KMS-11 (cell line): Measurements from ENCODE around the gene DCAF15.

ENCODE experiments used
- H2AFZ ChIP-seq: fragments of 200-600 bp; sonication (generic); 2 replicates; pipeline ENCODE4 v1.6.1; 2016; ENCODE audit warnings: antibody characterized with exemption, mixed run types, low read depth
- H3K27ac ChIP-seq: fragments of 200-600 bp; sonication (generic); 2 replicates; pipeline ENCODE4 v1.6.1; 2016; ENCODE audit warnings: mild to moderate bottlenecking, mixed run types
- H3K27me3 ChIP-seq: fragments of 200-600 bp; sonication (generic); 2 replicates; pipeline ENCODE4 v1.6.1; 2017; ENCODE audit warnings: mild to moderate bottlenecking, low read depth, mixed run types, moderate library complexity; ENCODE audit not compliant: insufficient read depth
- H3K36me3 ChIP-seq: fragments of 200-600 bp; sonication (generic); 2 replicates; pipeline ENCODE4 v1.6.1; 2017; ENCODE audit warnings: mild to moderate bottlenecking, mixed run types; ENCODE audit not compliant: insufficient read depth
- H3K4me1 ChIP-seq: fragments of 200-600 bp; sonication (generic); 2 replicates; pipeline ENCODE4 v1.6.1; 2016; ENCODE audit warnings: mild to moderate bottlenecking, low read depth, mixed run types; ENCODE audit not compliant: poor library complexity, severe bottlenecking
- H3K4me2 ChIP-seq: fragments of 200-600 bp; sonication (generic); 2 replicates; pipeline ENCODE4 v1.7.0; 2016; ENCODE audit warnings: mild to moderate bottlenecking, mixed run types
- H3K4me3 ChIP-seq: fragments of 200-600 bp; sonication (generic); IDR thresholded peaks from 2 replicates; pipeline ENCODE4 v1.6.1; 2017; ENCODE audit warnings: low read depth, low read length, mixed read lengths; ENCODE audit not compliant: insufficient read depth
- H3K79me2 ChIP-seq: fragments of 200-600 bp; sonication (generic); 2 replicates; pipeline ENCODE4 v1.6.1; 2016; ENCODE audit warnings: low read depth, mixed run types; ENCODE audit not compliant: insufficient read depth
- H3K9ac ChIP-seq: fragments of 200-600 bp; sonication (generic); 2 replicates; pipeline ENCODE4 v1.6.1; 2016; ENCODE audit warnings: mild to moderate bottlenecking, mixed run types
- H4K20me1 ChIP-seq: fragments of 200-600 bp; sonication (generic); 2 replicates; pipeline ENCODE4 v1.6.1; 2016; ENCODE audit warnings: mild to moderate bottlenecking, mixed run types; ENCODE audit not compliant: insufficient read depth
- CTCF ChIP-seq: fragments of 200-600 bp; sonication (generic); conservative IDR thresholded peaks from 2 replicates; pipeline ENCODE4 v1.6.1; 2017; ENCODE audit warnings: low read depth, mild to moderate bottlenecking, antibody characterized with exemption, low read length, moderate library complexity, mixed read lengths

DCAF15 gene

GRCh38 chr19:14000691-14001375 lies 48.5 kb downstream of the DCAF15 start:
- Histone ChIP-seq H3K4me1 (peaks cover 14% of the 10 kb centered on the region), H3K4me3 (no peak overlapping the region), H3K36me3 (no peaks in the 10 kb centered on the region), H3K9ac (no peak overlapping the region), H3K27me3 (no peaks in the 10 kb centered on the region), H3K79me2 (no peaks in the 10 kb centered on the region), H3K4me2 (no peak overlapping the region), H2AFZ (no peak overlapping the region), H4K20me1 (no peaks in the 10 kb centered on the region), H3K27ac (no peak overlapping the region)
- TF ChIP-seq CTCF = no peak

GRCh38 chr19:14002571-14003250 lies 50.4 kb downstream of the DCAF15 start:
- H3K79me2 ChIP-seq = no peaks in the 10 kb centered on the region
- no peaks in the 10 kb centered on the region for H3K27me3 ChIP-seq
- H3K9ac ChIP-seq = no peak overlapping the region
- H3K4me1 ChIP-seq = peaks cover 19% of the 10 kb centered on the region
- H3K36me3 ChIP-seq = no peaks in the 10 kb centered on the region
- no peak for TF ChIP-seq CTCF
- no peak overlapping the region for H2AFZ ChIP-seq
- no peak overlapping the region for H3K27ac ChIP-seq
- no peak overlapping the region for H3K4me2 ChIP-seq
- no peaks in the 10 kb centered on the region for H4K20me1 ChIP-seq
- H3K4me3 ChIP-seq = no peak overlapping the region

- Histone ChIP-seq H3K27me3 (no peaks in the 10 kb centered on the region), H3K36me3 (no peaks in the 10 kb centered on the region), H3K9ac (no peak overlapping the region), H4K20me1 (no peaks in the 10 kb centered on the region), H3K79me2 (no peaks in the 10 kb centered on the region), H3K4me3 (no peak overlapping the region), H2AFZ (no peak overlapping the region), H3K4me1 (peaks cover 19% of the 10 kb centered on the region), H3K27ac (no peak overlapping the region), H3K4me2 (no peak overlapping the region)
- TF ChIP-seq CTCF = no peak
These were observed 51.1 kb downstream of the DCAF15 start for GRCh38 chr19:14003251-14004055.

GRCh38 chr19:14004619-14005348 lies 52.5 kb downstream of the DCAF15 start:
- no peaks in the 10 kb centered on the region for H3K79me2 ChIP-seq
- no peaks in the 10 kb centered on the region for H3K27me3 ChIP-seq
- no peak for TF ChIP-seq CTCF
- no peaks in the 10 kb centered on the region for H3K36me3 ChIP-seq
- no peak overlapping the region for H3K4me3 ChIP-seq
- 0 out of 2 replicates have a peak overlapping the region, but pooled peaks have one; percentile 7 for H3K4me2 ChIP-seq
- H3K4me1 ChIP-seq = peaks cover 19% of the 10 kb centered on the region
- H2AFZ ChIP-seq = no peak overlapping the region
- no peaks in the 10 kb centered on the region for H4K20me1 ChIP-seq
- peak overlapping the region; percentile 97; the same call in 1 of the 2 replicates for H3K27ac ChIP-seq
- H3K9ac ChIP-seq = no peak overlapping the region
